NT2/D1 (cell line): ENCODE measurements around the gene DISC1.

ENCODE experiments used
- SUZ12 ChIP-seq: IDR thresholded peaks from 2 replicates; pipeline ENCODE4 v1.6.1; 2011; ENCODE audit not compliant: insufficient read length, insufficient read depth; ENCODE audit errors: extremely low read depth
- YY1 ChIP-seq: IDR thresholded peaks from 2 replicates; pipeline ENCODE4 v1.6.1; 2011; ENCODE audit not compliant: insufficient read length, insufficient read depth
- ZNF274 ChIP-seq: IDR thresholded peaks from 2 replicates; pipeline ENCODE4 v1.6.1; 2011; ENCODE audit warnings: mild to moderate bottlenecking, low read depth, low read length

DNA sequence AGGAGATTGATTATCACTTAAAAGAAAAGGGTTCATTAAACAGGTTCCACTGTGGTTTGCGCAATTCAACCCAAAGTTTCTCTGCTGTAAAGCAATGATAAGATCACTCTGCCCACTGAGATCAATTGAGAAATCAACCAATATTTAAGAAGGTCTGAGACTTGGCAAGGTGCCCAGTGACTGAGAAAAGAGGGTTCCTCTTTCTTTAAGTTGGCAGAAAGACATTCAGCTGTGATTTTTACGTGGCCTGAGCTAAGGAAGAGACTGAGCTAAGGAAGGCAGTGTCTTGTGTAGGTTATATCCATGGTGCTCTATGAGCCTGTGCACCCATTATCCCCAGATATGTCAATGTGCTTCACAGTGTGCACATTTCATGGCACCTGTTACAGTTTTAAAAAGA lies 344.1 kb downstream of the DISC1 start:
- TF ChIP-seq YY1 (no peak), ZNF274 (no peak), SUZ12 (no peak)
